SKM-1 (cell line): Measurements from ENCODE around the gene RHBDL1.
"Not testable (repeated sequence)": the region's sequence is repeated elsewhere in the genome, so short reads cannot be mapped to it uniquely, and the experiment has no call there.

Experiments used
- DNase-seq: peaks from one replicate; lab custom pipeline; 2025; ENCODE audit not compliant: unreplicated experiment; lab: John Stamatoyannopoulos, UW

Gene RHBDL1

DNA sequence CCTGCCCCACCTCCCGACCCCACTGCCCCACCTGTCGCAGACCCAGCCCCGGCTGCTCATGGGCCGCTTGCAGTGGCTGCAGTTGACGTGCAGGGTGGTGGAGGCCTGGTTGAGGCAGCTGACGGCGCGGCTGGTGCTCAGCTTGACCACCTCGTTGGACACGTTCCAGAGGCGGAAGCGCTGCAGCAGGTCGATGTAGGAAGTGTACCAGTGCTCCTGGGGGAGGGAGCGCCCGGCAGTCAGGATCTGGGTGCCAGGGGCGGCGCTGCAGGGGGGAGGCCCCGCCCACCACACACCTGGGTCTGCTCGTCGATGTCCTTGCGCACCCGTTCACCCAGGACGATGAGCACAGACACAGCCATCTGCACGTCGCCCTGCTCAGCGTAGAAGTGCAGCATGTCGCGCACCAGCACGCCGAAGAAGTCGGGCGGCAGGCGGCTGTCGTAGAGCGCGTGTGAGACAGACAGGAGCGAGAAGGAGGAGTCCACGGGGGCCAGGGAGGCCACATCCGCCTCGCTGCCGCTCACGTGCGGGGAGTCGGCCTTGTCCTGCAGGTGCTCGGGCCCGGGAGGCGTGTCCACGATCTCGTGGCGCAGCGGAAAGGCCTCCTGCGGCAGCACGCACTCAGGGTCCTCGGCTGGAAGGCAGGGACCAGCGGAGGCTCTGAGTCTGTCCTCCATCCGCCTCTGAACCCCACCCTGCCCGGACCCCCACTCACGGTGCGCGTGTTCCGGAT, 9.7 kb downstream of the RHBDL1 start:
- DNase-seq: no peak

DNA sequence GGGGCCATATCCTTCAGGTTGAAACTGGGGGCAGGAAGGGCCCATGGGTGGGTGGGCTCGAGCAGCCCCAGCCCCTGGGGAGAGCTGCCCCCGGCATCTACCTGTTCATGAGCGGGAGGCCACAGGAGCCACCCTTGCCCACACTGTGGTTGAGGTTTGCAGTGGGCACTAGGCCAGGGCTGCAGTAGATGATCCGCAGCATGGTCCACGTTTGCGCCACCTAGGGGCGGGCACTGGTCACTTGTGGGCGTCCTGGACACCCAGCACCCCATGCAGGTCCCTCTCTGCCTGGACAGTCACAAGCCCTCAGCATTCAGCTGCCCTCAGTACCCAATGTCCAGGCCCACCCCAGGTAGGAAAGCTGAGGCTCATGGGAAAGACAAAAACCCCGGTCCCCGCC, 10.5 kb downstream of the RHBDL1 start:
- DNase-seq: no peak

DNA sequence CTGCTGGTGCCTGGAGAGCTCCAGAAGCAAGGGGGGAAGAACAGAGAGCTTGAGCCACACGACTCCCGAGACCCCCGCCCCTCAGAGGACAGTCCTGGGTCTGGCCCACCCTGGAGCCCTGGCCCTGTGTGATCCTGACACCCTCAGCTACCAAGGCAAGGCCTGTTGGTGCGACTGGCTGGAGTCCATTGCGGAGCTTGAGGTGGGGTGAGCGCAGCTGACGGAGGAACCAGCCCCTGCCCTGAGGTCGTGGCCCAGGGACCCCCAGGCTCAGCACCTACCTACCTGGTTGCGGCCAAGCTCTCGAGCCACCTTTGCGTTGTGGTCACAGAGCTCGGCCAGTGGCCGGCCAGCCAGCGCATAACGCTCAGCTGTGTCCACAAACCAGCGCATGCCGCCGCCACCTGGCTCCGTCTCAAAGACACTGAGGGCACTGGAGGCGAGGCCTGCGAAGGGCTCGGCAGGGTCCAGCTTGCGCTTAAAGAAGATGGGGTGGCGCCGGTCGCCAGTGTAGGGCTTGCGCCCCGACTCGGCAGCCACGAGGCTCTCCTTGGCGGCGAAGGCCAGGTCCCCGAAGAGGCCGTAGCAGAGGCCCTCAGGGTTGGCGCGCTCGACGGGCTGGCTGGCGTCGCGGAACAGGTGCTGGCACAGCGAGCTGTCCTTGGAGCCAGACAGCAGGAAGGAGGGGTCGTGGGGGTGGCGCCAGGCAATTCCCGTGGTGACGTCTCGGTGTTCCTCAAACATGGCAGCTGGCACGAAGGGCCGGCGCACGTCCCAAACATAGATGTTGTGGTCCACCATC, 11.2 kb downstream of the RHBDL1 start:
- no peak for DNase-seq

DNA sequence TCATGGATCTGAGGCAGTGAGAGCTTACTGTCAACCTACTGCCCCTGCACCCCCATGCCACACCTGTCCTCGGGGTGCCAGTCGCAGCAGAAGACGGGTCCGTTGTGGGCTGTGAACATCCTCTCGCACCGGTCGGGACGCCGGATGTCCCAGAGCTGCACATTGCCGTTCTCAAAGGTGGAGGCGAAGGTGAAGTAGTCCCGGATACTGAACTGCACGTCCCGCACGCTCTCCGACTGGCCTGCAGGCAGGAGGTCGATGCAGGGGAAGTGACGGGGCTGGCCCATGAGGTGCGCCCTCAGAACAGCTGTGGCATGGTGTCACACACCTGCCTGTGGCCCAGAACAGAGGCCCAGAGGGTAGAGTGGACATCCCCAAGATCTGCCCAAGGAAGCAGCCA, 12.0 kb downstream of the RHBDL1 start:
- DNase-seq: no peak

DNA sequence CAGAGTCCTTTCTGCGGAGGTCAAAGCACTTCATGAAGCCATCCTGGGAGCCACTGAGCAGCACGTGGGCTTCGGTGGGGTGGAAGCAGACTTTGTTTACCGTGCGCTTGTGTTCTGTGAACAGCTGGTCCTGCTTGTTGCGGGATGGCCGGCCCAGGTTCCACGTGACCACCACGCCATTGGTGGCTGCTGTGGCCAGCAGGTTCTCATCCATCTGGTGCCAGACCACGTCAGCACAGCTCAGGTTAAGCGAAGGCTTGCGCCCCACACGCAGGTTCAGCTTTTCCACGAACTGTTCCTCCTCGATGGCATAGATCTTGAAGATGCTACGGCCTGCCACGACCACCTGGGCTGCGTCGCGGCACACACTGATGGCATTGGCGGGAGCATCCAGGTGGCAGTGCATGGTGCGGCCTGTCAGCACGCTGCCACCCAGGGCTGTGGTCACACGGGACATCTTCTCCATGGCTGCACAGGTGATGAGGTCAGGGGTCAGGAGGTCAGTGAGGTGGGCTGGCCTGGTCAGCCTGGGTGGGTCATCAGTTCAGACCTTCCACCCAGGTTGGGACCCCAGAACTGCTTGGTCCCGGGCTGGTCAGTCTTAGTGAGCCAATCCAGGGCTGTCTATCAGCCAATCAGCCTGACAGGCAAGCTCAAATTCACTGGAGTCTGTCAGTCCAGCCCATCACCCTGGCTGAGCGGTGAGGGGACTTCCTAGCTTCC, 13.9 kb downstream of the RHBDL1 start:
- no peak for DNase-seq

DNA sequence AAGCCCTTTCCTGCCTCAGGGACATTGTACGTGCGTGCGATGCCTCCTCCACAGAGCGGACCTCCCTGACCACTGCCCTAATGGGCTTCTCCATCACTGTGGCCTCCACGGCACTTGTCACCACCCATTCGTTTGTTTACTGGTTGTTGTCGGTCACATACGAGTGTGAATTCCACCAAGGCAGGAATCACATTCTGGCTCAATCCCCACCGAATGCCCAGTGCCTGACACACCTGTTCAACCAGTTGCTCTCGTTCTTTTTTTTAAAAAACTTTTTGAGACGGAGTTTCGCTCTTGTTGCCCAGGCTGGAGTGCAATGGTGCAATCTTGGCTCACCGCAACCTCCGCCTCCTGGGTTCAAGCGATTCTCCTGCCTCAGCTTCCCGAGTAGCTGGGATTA, 15.8 kb downstream of the RHBDL1 start:
- not testable (repeated sequence) for DNase-seq

DNA sequence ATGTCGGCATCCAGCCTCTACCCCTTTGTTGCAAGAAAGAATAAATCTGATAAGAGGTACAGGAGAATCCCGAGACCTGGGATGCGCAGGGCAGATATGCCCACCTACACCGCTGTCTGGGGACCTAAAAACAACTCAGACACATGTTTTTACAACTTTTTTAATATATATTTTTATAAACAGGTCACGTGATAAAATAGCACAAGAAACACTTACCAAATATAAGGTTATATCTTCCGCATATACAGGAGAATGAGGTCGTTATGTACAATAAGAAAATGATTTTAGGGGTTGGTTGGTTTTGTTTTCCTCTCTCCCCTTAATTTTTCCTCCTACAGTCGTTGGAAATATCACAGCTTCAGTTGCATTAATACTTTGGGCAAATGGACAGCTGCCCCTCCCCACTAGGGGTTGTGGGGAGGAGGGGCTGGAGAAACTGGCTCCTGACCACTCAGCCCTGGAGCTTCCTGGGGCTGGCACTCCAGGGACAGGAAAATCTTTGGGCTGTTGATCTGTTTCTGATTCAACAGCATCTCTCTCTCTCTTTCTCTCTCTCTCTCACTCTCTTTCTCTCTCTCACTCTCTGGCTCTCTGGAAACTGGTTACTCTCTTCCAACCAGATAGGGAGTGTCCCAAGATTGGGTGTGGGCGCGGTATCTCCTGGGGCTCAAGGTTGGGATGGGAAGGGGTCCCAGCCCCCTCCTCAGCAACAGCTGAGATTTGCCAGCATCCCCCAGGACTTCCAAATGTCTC, 17.1 kb downstream of the RHBDL1 start:
- no peak for DNase-seq

DNA sequence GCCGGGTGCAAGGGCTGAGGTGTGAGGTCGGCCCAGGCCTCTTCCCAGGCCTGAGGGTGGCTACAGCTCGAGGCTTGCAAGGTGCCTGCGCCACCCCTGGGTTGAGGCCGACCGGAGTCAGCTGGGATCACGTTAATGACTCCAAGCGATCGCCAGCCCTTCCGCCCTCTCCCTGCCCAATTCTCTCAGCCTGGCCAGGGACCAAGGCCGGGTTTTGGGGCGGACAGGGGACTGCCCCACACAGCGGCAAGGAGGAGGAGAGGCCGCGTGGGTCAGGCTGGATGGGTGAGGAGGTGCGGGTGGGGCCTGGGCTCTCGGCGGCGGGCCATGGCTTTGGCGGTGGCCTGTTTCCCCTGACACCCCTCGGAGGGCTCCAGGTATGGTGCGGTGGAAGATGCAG, 17.9 kb downstream of the RHBDL1 start:
- no peak for DNase-seq

DNA sequence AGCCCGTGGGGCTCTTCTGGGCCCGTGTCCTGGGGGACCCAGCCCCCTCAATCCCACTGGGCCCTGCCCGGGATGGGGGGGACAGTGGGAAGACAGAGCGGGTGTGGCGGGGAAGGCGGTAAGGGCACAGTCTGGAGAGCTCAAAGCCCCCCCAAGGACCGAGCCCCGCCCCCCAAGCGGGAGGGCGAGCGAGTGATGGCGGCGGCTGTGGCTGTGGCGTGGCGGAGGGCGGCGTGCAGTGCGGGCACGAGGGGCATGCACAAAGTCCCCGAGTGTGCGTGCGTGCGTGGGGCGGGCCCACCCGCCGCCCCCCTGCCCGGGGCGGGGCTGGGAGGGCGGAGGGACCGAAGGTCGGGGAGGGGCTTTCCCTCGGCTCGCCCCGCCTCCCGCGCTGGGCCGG, 18.3 kb downstream of the RHBDL1 start:
- no peak for DNase-seq

DNA sequence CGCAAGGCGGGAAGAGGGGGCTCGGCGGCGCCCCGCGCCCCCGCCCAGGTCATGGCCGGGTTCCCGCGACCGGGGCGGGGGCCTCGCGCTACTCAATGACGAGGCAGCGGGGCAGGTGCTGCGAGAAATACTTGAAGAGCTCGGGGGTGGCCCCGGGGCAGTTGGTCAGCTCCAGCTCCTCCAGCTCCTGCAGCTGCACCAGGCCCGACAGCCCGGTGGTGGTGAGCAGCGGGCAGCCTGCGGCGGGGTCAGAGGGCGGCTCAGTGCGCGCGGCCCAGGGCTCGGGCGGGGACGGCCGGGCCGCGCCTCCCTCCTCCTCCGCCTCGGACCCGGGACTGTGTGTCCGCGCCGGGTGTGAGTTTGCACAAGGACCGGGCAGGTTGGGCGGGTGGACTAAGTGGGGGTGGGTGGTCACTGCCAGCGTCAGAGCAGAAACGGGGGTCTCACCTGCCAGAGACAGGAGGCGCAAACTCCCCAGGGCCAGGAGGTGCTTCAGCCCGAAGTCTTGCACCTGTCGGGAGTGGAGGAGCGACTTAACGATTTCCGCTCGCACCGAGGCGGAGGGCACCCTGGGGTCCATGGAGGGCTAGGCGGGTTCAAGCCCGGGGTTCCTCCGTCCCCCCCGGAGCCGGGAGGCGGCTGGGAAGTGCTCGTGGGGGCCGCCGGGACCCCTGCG, 18.9 kb downstream of the RHBDL1 start:
- no peak for DNase-seq

DNA sequence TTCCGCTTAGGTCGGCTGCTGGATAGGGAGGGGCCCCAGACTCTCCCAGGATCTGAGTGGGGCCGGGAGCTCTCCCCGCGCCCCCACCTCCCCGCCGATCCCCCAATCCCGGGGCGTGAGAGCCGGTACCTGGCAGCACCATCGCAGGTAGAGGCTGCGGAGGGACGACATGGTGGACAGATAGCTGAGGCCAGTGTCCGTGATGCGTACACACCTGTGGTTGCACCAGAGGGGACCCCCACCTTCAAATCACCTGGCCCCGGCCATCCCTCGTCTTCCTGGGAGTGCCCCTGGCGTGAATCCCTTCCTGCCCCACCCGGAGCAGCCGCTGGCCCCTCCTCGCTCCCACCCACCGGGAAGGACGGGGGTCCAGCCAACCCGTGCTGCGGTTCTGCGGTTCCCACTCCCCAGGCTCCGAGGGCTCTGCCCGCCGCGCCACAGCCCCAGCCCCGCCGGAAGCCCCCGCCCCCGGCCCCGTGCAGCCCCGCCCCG, 19.4 kb downstream of the RHBDL1 start:
- DNase-seq: no peak

DNA sequence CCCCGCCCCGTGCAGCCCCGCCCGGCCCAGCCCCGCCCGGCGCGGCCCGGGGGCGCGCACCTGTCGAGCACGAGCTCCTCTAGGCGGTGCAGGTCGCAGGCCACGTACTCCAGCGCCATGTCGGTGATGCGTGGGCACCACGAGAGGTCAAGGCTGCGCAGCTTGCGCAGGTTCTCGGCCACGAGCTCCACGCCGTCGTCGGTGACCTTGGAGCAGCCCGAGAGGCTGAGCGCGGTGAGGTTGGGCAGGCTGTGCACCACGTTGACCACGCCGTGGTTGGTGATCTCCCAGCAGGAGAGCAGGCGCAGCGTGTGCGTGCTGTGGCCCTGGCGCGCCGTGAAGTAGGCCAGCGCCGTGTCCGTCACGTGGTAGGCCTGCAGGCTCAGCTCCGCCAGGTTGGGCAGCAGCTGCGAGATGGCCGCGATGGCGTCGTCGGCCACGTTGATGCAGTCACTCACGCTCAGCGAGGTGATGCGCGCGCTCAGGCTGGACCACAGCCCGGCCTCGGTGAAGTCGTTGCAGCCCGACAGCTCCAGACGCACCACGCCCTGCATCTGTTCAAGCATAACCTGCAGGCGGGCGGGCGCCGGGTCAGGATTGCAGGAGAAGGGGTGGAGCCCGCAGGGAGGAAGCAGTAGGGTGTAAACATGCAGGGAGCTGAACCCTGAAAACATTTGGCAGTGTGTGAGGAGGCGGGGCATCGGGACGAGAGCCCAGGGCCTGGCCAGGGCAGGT, 20.1 kb downstream of the RHBDL1 start:
- no peak for DNase-seq

DNA sequence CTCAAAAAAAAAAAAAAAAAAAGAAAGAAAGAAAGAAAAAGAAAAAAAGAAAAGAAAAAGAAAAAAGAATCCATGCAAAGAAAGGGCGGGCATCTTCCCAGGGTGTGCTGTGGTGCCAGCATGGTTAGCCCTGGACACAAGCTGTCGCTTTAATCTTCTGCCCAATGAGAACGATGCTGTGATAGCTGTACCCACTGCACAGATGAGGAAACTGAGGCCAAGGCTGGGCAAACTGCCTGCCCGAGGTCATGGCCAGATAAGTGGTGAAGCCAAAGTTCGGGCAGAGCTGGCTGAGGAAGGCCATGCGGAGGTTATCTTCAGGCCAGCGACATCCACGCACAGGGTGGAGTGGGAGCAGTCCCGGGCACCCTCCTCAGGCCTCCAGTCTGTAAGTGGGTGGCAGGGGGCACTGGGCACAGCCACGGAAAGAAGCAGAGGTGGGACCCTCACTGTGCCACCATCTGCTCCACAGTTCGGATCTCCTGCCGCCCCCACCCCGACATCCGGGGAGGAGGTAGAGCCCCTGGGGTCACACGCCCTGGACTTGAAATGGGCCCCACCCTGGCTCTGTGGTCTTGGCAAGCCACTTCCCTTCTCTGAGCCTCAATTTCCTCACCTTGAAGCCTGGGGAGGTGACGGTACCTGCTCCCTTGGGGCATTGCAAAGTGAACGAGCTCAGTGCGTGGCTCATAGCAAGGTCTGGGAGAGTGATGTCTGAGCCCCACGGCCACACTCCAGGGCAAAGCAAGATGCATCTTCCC, 23.6 kb downstream of the RHBDL1 start:
- no peak for DNase-seq

DNA sequence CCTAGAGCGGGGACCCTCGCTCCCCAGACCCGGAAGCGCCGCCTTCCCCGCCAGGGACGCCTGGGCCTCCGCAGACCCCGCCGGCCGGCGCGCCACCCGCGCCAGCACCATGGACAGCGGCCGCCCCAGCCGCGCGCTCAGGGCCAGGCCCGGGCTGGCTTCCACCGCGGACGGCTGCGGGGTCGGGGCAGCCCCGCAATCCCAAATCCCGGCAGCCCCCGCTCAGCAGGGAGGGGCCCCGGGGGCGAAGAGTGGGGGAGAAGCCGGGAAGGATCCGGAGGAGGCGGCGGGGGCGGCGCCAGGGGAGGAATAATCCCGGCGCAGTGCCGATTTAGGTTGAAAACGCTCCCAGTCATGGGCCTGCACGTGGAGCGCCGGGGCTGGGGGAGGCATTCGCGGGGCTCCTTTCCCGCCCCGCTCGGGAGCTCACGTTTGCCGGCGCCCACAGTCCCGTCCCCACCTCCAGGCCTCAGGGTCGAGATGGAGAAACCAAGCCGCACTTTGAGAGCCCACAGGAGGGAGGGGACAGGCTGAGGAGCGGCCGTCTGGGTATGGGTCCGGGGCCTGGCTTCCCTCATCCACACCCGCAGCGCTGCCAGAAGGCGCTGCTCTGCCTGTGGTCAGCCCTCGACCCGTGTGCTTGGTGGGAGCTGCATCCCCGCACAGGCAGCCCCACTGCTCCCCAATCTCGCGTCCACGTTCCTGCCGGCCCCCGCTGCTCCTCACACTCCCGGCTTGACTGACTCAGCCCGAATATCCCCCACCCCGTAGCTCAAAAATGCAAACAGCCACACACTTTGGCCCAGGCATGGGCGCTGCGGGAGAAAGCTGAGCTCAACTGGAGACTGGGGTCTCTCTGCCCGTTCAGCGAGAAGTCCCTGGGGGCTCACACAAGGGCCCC, 25.5 kb downstream of the RHBDL1 start:
- no peak for DNase-seq

DNA sequence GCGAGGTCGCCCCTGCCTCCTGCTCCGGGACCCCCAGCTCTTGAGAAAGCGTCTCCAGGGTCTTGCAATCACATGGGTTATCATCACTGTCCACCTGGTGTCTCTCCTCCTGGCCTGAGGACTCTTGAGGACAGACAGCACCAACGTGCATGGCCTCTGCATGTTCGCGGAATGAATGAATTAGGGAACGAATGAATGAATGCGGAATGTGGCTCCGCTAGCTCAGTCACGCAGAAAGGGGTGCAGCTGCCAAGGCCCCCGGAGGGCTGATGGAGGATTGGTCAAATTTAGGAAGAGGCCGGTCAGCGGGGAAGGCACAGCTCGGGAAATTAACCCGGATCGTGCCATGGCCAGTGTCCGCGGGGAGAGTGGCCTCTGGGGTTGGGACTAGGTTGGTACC, 26.9 kb downstream of the RHBDL1 start:
- DNase-seq: no peak

DNA sequence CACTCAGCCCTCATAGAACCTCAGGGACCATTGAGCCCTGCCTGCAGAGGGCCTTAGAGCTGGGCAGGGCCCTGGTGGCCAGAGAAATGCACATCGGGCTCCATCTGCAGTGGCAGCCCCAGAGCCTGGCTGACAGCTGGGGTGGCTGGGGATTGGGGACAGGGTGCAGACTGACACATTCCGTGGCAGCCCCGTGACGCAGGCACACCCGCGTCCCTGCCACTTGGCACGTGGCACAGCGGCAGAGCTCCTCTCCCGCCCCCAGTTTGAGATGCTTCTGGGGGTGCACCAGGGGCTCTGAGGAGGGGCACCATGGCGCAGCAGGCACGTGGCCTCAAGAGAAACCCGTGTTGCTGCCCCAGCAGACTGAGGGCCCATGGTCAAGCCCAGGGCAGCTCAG, 27.9 kb downstream of the RHBDL1 start:
- no peak for DNase-seq

DNA sequence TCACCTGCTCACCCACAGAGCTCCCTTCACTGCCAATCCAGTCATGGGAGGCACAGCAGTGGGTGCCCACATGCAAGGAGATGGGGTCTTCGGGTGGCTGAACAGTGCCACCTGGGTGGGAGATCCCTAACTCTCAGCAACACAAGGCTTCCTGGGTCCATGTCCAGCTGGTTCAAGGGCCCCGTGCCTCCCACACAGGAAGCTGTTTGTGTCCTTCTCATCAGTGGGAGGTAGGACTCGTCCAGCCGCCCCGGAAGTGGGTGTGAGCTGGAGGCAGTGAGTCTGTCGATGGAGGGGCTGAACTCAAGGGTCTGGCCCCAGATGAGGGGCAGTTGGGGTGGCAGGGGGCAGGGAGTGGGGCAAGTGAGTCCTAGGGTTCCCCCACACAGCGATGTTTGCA, 28.6 kb downstream of the RHBDL1 start:
- DNase-seq: no peak
